ENCODE results near the gene CTLA4.

CTLA4 gene

DNA sequence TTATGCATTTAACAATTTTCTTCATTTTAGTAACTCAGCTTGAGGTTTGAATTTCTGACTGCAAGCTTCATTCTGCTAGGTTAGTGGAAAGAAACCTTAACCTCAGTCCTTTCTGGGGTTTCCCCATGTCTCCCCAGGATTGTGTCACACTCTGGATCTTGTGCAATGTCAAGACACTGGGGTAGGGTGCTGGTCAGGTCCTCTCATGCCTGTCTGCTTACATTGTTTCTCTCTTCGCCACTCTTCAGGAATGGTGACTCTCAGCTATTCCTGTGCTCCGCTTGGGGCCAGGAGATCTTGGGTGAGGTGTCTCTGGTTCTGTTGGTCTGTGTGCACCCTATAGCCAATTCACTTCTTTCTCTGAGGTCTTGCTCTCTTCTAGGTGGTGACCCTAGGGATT is 23.9 kb downstream of the CTLA4 start:
- DNase-seq (ENCODE audit: low spot score) = no peak

DNA sequence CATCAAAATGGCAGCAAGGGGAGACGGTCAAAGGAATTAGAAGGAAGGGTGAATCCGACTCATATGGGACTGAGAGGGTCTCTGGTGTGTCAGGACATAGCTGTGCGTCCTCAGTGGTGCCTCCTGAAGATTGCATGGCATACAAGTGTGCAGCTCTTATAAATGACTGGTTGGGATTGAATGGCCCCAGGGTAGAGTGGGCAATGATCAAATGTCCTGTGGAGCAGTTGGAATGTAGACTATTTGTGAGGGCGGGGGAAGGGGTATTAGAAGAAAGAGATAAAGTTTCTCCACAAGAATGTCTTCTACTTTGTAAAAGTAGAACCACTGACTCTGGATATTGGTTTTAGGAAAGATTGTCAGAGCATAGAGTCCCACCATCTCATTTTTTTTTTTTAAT is 24.6 kb downstream of the CTLA4 start:
- no peak for DNase-seq (ENCODE audit: low spot score)

DNA sequence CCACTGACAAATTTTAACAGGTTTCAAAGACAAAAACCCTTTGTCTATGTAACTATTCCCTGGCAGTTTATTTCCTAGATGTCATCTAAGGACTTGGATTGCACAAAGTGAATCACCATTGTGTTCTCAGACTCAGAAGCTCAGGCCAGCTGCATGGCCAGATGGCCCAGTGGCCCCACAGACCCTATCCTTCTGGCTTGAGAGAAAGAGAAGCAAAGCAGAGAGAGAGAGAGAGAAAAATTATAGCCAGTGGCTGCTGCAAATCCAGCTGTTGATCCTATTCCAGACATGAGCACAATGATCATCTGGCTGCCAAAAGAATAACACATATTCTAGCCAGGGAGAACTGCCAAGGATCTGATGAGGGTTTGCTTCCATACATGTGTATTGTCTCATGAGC is 25.8 kb downstream of the CTLA4 start:
- no peak for DNase-seq (ENCODE audit: low spot score)

DNA sequence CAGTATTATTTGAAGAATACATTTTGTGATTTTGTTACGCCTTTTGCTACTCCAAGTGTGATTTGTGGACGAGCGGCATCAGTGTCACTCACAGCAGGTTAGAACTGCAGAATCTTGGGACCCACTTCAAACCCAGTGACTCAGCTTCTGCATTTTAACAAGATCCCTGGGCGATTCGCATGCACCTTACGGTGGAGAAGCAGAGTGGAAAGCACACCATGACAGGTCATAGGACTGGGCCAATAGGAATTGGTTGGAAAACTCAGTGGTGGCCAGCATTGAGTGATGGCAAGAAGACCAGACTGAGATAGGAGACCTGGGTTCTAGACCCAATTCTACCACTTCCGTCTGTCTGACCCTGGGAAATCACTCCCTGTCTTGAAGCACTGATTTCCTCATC is 26.3 kb downstream of the CTLA4 start:
- DNase-seq (ENCODE audit: low spot score) = no peak

DNA sequence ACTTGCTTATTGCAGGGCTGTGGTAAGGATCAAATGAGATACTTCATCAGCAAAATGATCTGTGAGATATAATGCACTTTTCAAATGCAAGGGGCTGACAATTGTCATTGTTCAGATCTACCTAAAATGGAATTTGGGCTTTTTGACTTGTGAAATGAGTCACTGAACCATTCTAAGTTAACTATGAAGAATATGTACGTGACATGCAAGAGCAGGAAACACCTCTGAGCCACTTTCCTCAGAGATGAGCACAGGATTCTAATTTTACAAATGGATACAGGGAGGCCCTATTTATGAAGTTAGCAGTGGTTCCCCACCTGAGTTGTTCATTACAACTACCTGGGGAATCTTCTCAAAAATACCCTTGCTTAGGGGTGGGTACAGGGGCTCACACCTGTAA is 26.7 kb downstream of the CTLA4 start:
- no peak for DNase-seq (ENCODE audit: low spot score)

DNA sequence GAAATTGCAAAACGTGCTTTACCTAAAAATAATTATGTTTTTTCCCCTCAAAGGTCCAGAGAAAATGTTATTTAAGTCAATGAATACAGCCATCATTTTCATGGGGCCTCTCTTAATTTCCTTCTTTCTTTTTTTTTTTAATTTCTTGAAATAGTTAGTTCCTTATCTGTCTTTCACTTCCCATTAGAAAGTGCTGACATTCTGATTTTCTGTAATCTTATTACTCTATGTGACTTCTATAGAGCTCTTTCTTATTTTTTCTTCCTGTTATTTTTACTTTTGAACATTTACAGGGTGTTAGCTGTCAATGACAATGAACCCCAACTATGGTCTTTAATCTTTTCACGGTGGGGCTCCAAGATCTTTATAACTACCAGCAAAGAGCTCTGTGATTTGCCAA is 30.0 kb downstream of the CTLA4 start:
- DNase-seq (ENCODE audit: low spot score) = no peak

DNA sequence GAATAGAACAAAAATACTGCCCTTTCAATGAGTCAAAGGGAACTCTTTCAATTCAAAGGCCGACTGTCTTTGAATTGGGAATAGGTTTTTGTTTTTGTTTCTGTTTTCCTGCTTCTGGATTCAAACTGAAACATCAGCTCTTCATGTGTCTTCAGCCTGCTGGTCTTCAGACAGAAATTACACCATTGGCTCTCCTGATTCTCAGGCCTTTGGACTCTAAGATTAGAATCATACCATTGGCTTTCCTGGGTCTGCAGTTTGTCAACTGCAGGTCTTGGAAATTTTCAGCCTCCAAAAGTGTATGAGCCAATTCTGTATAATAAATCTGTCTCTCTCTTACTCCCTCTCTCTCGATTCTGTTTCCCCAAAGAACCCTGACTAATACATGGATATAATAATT is 31.1 kb downstream of the CTLA4 start:
- no peak for DNase-seq (ENCODE audit: low spot score)

DNA sequence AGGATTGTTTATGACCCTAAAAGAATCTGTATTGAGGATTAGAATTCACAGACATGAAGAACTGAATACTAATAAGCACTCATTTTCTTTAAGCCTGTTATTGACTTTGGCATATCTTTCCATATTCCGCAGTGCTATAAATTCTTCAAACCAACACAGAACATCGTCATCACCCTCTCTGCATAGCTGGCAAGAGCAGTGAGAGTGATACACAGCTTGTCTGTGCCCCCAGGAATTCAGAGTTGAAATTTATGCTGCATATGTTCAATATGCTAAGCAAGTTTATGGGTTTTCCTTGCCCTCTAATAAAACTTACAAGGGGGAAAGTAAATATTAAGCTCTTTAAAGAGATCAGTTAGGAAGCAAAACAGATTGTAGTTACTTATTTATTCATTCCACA is 32.7 kb downstream of the CTLA4 start:
- DNase-seq (ENCODE audit: low spot score) = no peak

DNA sequence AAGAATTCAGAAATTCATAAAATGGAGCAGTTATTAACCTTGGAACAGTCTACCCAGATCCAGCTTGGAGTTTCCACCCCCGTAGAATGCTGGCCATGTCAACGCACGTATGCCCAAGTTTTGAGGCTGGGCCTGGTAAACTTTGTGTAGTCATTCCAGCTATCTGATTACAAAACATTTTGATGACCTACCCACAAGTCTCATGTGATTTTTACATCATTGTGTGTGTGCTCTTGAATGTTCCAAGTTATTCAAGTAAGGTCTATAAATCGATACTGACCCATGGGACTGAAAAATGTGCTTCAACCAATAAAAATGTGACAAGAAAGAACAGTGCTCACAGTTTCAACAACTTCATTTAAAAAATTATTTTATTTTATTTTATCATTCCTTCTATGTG is 36.5 kb downstream of the CTLA4 start:
- no peak for DNase-seq (ENCODE audit: low spot score)

DNA sequence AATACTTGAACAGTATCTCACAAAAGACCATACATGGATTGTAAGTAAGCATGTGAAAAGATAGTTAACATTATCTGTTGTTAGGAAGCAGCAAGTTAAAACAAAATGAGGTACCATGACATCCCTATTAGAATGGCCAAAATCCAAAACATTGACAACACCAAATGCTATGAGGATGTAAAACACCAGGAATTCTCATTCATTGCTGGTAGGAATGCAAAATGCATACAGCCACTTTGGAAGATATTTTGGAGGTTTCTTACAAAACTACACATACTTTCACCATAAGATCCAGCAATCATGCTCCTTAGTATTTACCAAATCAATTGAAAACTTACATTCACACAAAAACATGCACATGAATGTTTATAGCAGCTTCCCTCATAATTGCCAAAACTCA is 38.1 kb downstream of the CTLA4 start:
- DNase-seq (ENCODE audit: low spot score) = no peak

DNA sequence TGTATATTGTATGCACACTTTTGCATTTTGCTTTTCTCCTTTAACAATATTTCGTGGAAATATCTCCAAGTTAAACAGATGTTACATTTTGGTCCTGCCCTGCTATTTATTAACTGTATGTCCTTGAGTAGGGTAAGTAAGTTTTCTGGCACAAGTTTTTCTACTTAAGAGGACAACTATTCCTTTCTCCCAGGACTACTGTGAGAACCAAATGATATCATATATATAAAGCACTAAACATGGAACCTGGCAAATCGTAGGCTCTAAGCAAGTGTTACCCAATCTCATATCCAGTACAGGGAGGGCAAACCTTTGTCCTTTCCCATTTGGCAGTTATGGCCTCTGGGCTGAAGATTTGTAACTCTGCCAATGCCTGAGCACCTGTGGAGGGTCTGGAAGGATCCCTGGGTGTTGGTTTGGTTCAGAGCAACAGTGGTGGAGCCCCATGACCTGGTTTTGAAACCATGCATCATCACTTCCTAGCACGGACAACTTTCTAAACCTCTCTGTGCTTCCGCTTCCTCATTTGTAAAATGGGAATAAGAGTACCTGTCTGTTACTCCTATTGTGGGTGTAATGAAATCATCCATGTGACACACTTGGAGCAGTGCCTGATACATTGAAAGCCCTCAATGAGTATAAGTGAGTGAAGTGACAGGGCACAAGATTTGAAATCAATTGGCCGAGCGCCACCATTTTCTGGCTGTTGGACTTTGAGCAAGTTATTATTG is 40.7 kb downstream of the CTLA4 start:
- no peak for DNase-seq (ENCODE audit: low spot score)

DNA sequence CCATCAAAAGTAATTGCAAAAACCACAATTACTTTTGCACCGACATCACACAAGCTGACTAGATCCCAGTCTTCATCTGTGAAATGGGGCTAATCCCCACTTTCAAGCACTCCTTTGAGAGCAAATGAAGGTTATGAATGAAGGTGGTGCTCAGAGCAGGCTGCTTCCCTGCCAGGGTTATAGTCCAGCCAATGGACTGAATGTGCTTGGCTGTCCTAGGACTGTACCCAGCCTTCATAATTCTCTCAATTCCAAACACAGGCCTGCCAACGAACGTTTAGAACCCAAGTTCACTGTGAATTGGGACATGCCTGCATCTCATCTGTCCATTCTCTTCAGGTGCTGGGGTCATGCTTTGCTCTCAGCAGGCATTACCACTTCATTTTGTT is 41.2 kb downstream of the CTLA4 start:
- no peak for DNase-seq (ENCODE audit: low spot score)

DNA sequence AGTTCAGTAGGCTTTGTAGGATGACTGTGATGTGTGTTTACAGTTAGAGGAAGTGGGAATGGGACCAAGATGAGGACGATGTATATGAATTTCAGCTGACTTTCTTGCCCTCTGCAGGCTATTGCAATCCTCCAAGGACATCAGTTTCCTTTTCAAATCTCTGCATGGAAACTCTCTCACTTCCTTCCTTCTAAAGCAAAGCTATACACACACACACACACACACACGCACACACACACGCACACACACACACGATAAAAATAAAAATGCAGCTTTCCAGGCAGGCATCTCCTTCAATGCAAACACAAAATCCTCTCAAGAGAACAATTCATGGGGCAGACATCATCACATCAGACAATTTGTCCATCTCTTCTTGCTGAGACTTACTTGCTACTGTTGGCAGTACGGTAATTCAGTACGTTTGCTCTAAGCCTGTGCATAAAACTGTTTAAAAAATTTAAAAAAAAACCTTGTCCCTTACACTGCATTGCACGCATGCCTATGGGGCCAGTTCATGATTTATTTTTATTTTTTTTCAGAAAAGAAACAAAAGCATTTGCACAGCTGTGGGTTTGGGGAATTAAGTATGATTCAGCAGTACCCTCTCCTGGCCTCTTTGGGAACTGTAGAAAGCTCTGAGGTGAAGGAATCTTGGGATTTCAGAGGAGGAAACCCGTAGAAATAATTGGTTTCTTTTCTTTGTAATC is 41.8 kb downstream of the CTLA4 start:
- peak; percentile 52 for DNase-seq (ENCODE audit: low spot score)

DNA sequence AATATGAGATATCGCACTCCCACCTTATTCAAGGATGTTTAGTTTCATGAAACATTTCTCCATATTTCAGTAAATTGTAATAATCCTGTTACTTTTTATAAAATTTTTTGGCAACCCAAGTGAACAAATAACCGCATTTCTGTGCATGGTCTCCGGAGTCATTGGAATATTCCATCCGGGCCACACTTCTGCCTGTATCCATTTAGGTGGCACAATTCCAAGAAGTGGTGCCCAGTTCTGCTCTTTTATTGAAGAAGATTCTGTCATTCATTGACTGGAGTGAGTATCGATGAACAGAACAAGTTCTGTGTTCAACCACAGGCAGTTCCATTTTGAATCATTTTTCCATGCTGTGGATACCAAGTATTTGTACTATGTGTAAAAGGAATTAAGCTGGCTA is 42.4 kb downstream of the CTLA4 start:
- DNase-seq (ENCODE audit: low spot score) = no peak

DNA sequence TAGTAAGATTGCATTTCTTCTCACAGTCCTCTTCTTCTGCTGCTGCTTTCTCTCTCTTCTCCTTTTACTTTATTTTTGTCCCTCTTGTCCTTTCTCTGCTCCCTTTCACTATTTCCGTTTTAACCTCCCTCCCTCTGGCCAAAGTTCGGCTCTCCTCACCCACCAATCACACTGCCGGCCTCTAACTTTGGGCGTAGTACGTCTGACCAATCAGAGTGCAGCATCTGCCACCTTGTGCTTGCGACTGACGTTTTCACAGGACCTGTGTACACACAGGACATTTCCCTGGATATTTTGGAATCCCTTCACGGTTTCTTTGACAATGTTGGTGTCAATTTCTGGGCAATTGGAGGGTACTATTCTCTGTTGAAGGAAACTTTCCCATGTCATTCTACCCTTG is 46.4 kb downstream of the CTLA4 start:
- no peak for DNase-seq (ENCODE audit: low spot score)

DNA sequence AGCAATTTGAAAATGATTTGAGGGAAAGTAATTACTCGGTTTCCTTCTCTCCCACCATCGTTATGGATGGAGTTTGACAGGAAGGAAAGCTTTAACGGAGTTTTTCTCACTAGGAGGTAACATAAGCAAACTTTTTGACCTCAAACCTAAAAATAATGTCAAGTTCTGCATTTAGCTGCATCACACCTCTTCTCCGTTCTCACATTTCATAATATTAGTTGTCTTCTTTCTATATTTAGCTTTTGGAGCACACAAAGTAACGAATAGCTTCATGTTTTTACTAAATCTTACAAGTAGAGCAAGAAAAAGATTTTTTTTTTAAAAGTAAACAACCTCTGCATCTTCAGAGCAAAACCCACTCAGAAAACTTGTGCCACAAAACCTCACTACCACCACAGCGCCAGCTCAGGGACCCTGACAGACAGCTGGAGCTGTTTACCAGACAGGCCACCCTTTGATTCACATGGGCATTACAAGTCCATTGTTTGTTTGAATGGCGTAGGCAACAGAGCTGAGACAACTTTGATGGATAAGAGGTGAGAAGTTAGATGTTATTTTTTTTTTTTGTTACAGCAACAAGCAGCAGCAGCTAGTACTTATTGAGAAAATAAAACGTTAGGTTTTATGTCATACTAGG is 47.1 kb downstream of the CTLA4 start:
- DNase-seq (ENCODE audit: low spot score) = no peak

DNA sequence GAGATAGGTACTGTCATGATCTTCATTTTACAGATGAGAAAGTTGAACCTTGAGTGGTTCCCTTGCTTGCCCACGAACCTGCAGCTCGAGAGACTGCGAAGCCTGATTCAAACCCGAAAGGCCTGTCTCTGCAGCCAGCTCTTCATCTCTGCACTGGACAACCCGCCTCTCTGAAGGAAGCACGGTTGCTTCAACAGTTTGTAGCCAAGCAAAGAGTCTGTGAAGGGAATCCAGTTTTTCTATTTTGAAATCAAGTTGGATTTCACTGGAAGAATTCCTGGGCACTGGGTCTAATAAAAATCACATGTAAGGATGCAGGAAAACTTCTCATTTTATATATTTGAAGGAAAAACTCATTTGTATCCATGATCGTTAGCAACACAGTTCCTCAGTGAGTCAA is 47.7 kb downstream of the CTLA4 start:
- no peak for DNase-seq (ENCODE audit: low spot score)

DNA sequence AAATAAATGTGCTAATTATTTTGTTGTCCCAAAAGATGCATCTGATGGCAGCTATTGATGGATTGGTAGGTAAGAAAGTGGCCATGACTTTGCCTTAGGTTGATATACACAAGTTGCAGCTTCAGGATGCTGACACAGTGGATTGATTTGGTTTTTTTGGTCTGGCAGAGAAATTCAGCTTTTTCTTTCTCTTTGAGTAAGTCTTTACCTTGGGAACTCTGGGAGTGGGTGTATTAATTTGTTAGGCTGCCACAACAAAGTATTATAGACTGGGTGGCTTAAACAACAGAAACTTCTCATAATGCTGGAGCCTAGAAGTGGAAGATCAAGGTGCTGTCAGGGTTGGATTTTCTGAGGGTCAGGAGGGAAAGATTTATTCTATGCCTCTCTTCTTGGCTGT is 49.2 kb downstream of the CTLA4 start:
- no peak for DNase-seq (ENCODE audit: low spot score)

DNA sequence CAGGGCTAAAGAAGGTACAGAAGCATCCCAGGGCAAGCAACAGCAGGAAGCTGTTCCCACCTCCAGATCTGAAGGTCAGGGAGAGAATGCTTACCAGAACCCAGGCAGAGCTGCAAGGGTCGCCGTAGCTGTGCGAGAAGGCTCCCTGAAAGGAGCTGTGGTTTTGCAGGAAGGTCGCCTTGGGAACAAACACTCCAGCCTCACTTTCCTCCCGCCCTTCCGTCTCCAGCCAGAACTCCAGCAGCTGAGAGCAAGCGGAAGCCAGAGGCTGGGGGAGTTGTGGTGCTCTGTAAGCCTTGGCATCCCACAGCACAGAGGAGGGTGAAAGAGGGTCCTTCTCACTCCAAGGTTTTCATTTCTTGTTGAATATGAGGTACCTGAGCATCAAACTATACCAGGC is 50.7 kb downstream of the CTLA4 start:
- no peak for DNase-seq (ENCODE audit: low spot score)

DNA sequence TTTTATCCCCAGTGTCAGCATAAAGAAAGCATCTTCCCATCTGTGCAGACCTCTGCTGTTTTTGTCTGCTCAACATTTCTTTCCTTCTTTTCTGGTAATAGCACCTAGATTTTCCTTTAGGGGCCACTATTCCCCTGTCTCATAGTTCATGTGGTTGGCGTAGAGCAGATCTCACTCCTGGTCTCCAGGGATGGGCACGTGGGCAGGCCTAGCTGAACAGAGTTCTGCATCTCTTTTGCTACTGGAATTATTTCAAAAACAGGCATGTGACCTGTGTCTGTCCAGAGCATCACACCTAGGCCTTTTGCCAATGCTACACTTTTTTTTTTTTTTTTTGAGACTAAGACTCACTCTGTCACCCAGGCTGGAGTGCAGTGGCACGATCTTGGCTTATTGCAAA is 51.3 kb downstream of the CTLA4 start:
- DNase-seq (ENCODE audit: low spot score) = no peak
